Eye (tissue), 1 donor: ENCODE results near the gene ELF4.

ENCODE experiments used
- DNase-seq: peaks from one replicate; pipeline ENCODE4 v3.0.0-alpha.2; 2015

The ELF4 gene

DNA sequence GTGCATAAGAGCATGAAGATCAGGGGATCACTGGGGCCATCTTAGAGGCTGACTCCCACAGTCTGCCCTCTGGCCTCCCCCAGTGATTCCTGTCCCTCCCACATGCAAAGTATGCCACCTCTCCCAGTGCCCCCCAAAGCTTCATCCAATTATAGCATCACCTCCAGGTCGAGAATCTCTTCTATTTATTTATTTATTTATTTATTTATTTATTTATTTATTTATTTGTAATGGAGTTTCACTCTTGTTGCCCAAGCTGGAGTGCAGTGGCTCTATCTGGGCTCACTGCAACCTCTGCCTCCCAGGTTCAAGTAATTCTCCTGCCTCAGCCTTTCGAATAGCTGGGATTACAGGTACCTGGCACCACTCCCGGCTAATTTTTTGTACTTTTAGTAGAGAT lies 77.7 kb downstream of the ELF4 start:
- DNase-seq, result no peak

DNA sequence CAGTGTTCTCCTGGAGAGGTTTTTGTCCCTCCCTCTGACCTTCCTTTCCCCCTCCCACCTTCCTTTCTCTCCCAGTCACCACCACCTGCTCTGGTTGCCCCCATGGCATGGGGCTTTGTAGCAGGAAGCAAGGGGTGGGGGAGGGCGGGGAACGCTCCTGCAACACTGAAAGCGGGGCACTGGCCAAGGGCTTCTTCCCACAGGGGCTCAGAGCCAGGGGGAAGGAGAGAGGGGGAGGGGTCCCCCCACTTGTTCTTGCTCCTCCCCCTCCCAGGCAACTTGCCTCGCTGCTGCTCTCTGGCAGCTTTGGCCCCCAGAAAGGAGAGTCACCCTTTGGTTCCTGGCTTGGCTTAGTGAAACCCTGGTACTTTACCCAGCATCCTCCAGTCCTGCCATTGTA lies 79.5 kb downstream of the ELF4 start:
- no peak for DNase-seq

DNA sequence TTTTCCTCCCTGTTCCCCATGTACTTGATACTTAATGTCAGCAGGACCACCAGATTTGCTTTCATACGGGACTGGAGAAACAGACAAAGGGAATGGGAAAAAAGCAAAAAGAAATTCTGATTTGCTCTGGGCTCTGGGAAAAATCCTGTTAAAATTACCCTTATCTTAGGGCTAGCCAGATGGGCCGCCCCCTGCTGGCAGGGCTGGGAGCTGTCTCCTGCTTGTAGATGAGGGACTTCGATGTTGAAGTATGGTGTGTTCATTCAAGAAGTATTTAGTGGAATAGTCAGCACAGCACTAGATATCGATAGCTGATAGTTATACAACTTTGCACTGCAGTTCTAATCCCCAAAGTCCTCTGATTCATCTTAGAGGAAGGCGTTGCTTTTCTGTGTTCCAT lies 82.1 kb downstream of the ELF4 start:
- peak; percentile 6 for DNase-seq

DNA sequence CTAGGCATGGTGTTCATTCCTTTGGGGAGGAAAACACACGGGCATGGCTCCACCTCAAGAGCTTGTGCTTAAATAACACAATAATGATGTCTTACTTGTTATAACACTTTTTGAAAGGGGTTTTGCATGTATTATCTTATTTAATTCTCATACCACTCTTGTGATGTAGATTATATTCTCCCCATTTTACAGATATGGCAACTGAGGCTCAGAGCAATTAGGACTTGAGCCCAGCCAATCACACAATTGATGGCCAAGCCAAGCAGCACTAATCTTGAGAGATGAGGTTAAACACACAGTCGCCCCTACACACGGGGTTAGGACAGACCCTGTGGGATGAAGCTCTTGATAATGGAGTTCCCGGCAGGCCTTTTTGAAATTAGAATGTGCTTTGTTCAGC lies 82.7 kb downstream of the ELF4 start:
- DNase-seq, result no peak

DNA sequence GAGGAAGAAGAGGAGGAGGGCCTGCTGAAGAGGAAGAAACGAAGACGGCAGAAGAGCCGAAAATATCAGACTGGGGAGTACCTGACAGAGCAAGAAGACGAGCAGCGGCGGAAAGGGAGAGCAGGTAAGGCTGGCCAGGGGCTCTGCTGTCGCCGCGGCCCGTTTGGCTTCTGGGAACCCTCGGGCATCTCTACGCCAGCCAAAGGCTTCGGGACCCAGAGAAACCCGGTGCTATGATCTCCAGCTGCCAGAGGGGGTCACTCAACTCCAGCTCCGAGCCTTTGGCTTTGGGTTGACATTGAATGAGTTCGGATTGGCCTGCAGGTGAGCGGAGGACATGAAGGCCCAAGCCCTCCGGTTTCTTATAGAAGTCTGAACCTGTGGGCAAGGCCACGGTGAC lies 85.0 kb downstream of the ELF4 start:
- no peak for DNase-seq

DNA sequence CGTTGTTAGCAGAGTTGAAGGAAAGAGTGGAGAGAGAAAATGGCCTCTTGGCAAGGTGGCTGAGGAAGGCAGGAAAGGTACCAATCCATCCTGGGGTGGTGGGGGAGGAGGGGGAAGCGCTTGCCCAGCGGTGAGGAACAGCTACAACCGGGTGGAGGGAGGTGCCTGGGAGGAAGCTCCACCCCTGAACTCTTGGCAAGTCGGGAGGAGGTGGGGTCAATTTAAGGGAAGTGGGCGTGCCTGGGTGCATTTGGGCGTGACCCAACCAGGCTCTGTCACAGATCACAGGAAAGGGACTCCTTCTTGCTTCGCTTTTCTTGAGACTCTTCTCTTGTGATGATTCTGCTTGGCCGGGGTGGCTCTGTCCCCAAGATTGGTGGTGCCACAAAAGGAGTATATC lies 86.2 kb downstream of the ELF4 start:
- DNase-seq, result peak; percentile 12

DNA sequence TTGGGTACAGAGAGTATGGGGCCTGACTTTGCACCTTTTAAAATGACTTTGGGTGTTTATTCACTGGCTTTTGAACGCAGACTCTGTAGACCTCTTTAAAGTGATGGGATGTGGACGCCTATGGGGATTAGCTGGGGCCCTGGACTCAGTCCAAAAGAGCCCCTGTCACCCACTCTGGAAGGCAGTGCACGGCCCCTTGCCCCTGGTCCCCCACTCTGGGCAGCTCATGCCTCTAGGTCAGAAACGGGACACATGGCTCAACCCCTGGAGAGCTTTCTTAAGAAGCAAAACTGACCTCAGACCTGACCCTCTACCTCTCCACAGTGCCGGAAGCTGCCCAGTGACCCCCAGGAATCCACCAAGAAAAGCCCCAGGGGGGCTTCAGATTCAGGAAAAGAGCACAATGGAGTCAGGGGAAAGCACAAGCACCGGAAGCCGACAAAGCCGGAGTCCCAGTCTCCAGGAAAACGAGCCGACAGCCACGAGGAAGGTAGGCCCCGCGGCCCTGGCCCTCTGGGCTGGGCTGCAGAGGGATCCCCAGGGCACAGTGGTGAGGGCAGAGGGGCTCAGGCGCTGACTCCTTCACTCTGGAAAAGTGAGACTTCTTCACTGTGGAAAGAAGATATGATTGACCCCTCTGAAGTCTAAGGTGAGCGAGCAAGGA lies 89.5 kb downstream of the ELF4 start:
- DNase-seq, result no peak

DNA sequence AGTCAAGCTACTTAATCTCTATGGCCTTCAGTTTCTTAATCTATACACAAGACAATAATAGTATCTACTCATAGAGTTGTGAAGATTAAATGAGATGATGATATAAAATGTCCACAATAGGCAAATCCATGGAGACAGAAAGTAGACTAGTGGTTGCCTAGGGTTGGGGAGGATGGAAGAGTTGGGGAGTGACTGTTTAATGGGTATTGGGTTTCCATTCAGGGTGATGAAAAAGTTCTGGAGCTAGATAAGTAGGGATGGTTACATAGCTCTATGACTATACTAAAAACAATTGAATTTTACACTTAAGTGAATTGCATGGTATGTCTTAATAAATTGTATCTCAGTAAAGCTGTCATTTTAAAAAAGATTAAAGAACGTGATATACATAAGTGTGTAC lies 92.2 kb downstream of the ELF4 start:
- DNase-seq, result no peak

DNA sequence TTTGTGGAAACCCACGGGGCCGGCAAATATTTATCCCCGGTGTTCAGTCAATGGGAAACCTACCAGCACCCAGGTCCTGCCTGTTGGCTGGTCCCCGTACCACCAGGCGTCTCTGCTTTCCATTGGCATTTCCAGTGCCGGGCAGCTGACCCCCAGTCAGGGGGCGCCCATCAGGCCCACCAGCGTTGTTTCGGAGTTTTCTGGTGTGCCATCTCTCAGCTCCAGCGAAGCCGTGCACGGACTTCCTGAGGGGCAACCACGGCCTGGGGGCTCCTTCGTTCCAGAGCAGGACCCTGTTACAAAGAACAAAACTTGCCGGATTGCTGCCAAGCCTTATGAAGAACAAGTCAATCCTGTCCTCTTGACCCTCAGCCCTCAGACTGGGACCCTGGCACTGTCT lies 95.1 kb downstream of the ELF4 start:
- DNase-seq, result no peak
